Measurements from ENCODE around the gene LNX2. TPM values are rescaled to one million over a fixed set of nuclear protein-coding genes. Genes with fewer than 3 reads are reported as not detected.

LNX2 gene
- total RNA-seq, 1 experiment from 2014 or later = 12.1 TPM

- Histone ChIP-seq H3K4me3 (replicated peaks in 1 of 2; ENCODE audit: low read depth in 1 of 2, low read length in 2 of 2) (no peak overlapping the region), H3K9ac (ENCODE audit: low read length) (no peak overlapping the region), H3K4me2 (ENCODE audit: low read length) (no peak overlapping the region), H3K36me3 (ENCODE audit: control insufficient read depth in 1 of 2, insufficient read depth in 2 of 2, low read length in 2 of 2) (no peaks in the 10 kb centered on the region), H3K27me3 (ENCODE audit: insufficient read depth, low read length) (no peaks in the 10 kb centered on the region), H3K4me1 (ENCODE audit: control insufficient read depth in 1 of 2, insufficient read depth in 2 of 2, low read length in 2 of 2) (no peaks in the 10 kb centered on the region), H4K20me1 (ENCODE audit: insufficient read depth) (no peaks in the 10 kb centered on the region), H3K9me2 (ENCODE audit: insufficient read depth) (no peaks in the 10 kb centered on the region), H2AFZ (ENCODE audit: low read depth, low read length, poor library complexity, severe bottlenecking) (no peak overlapping the region), H3K79me2 (ENCODE audit: insufficient read depth, low read length) (no peaks in the 10 kb centered on the region), H3K27ac (ENCODE audit: low read depth, low read length) (no peak overlapping the region), H3K9me3 (ENCODE audit: control insufficient read depth in 1 of 2, insufficient read depth in 1 of 2, low read depth in 1 of 2, low read length in 2 of 2) (no peaks in the 10 kb centered on the region)
- ChIA-PET POLR2A (no interaction called here), CTCF (no interaction called here), RAD21 (ENCODE audit: low non-redundant PET in 1 of 2, low total read pairs in 2 of 2, uncharacterized antibody in 2 of 2, unreplicated experiment in 2 of 2) (no interaction called here)
- TF ChIP-seq CBX3 (IDR thresholded peaks at IDR 0.05; ENCODE audit: low read depth) (no peak), EGR1 (IDR thresholded peaks at IDR 0.05; ENCODE audit: low read depth) (no peak), SIN3A (IDR thresholded peaks at IDR 0.05; ENCODE audit: low read depth) (no peak), EZH2 (IDR thresholded peaks at IDR 0.05) (no peak), ZNF274 (IDR thresholded peaks at IDR 0.05; ENCODE audit: low read depth, low read length) (no peak), CEBPB (IDR thresholded peaks at IDR 0.05; ENCODE audit: low read depth) (no peak), TCF7L2 (IDR thresholded peaks at IDR 0.05; ENCODE audit: borderline replicate concordance, extremely low read depth, insufficient read depth, insufficient read length) (no peak), ATF3 (IDR thresholded peaks at IDR 0.05) (no peak), EZH2phosphoT487 (IDR thresholded peaks at IDR 0.05; ENCODE audit: borderline replicate concordance) (no peak)
- intact Hi-C loops (cut with micrococcal nuclease) = no loop called here
- BruUV-seq (replicated peaks) = no TSS peak
- DNase-seq (ENCODE audit: low read depth, low spot score) (no peak), ATAC-seq (no peak)
These were observed 116.0 kb downstream of the LNX2 start for GRCh38 chr13:27504128-27504867.

- H3K27ac ChIP-seq (ENCODE audit: low read depth, low read length) = no peak overlapping the region
- intact Hi-C loops (cut with micrococcal nuclease) = no loop called here
- H3K9me2 ChIP-seq (ENCODE audit: insufficient read depth) = no peaks in the 10 kb centered on the region
- no peaks in the 10 kb centered on the region for H3K36me3 ChIP-seq (ENCODE audit: control insufficient read depth in 1 of 2, insufficient read depth in 2 of 2, low read length in 2 of 2)
- no peak overlapping the region for H2AFZ ChIP-seq (ENCODE audit: low read depth, low read length, poor library complexity, severe bottlenecking)
- H3K9me3 ChIP-seq (ENCODE audit: control insufficient read depth in 1 of 2, insufficient read depth in 1 of 2, low read depth in 1 of 2, low read length in 2 of 2) = no peaks in the 10 kb centered on the region
- no peaks in the 10 kb centered on the region for H3K4me1 ChIP-seq (ENCODE audit: control insufficient read depth in 1 of 2, insufficient read depth in 2 of 2, low read length in 2 of 2)
- H3K9ac ChIP-seq (ENCODE audit: low read length) = no peak overlapping the region
- POLR2A ChIA-PET = no interaction called here
- ATAC-seq (no peak), DNase-seq (ENCODE audit: low read depth, low spot score) (no peak)
- no peaks in the 10 kb centered on the region for H3K27me3 ChIP-seq (ENCODE audit: insufficient read depth, low read length)
- H3K79me2 ChIP-seq (ENCODE audit: insufficient read depth, low read length) = no peaks in the 10 kb centered on the region
- BruUV-seq (replicated peaks) = no TSS peak
- H3K4me3 ChIP-seq (replicated peaks in 1 of 2; ENCODE audit: low read depth in 1 of 2, low read length in 2 of 2) = no peak overlapping the region
- H3K4me2 ChIP-seq (ENCODE audit: low read length) = no peak overlapping the region
- TF ChIP-seq EZH2 (IDR thresholded peaks at IDR 0.05) = no peak
- CTCF ChIA-PET = no interaction called here
- H4K20me1 ChIP-seq (ENCODE audit: insufficient read depth) = no peaks in the 10 kb centered on the region
- RAD21 ChIA-PET (ENCODE audit: low non-redundant PET in 1 of 2, low total read pairs in 2 of 2, uncharacterized antibody in 2 of 2, unreplicated experiment in 2 of 2) = no interaction called here
These were observed 119.4 kb downstream of the LNX2 start for GRCh38 chr13:27500806-27501534.
